ENCODE measurements around the gene LSG1.
"Not testable (repeated sequence)": the region's sequence is repeated elsewhere in the genome, so short reads cannot be mapped to it uniquely, and the experiment has no call there.

The LSG1 gene

DNA sequence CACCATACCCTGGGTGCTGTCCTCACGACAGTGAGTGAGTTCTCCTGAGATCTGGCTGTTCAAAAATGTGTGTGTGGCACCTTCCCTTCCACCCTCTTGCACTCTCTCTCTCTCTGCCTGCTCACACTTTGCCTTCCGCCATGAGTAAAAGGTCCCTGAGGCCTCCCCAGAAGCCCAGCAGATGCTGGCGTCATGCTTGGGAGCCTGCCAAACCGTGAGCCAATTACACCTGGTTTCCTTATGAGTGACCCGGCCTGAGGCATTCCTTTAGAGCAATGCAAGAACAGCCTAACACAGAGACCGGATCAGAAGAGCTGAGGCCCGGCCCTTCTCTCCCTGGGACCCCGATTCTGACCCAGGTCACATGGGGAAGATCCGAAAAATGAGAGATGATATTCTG lies 54.2 kb downstream of the LSG1 start:
- DNase-seq (ENCODE audit: low read depth in 2 of 2) = no peak

DNA sequence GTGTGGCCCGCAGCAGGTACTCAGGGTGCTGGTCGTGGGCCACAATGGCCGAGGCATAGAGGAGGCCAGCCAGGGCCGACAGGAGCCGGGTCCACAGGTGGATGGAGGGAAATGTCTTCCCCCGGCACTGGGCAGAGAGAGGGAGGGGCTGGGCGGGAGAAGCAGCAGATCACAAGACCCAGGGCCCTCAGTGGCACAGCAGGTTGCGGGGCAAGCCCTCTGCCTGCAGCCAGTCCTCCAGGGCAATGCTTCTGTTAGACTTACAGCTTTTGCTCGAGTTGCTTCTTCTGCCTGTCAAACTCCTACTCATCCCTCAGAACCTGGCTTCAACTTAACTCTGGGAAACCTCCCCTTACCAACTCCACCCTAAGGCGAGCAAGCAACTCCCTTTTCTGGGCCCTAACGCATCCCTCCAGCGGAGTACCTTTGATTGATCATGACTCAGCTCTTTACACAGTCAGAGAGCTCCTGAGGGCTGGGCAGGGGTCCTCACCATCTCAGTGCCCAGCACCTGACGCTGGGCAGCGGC lies 54.8 kb downstream of the LSG1 start:
- no peak for DNase-seq (ENCODE audit: low read depth in 2 of 2)

DNA sequence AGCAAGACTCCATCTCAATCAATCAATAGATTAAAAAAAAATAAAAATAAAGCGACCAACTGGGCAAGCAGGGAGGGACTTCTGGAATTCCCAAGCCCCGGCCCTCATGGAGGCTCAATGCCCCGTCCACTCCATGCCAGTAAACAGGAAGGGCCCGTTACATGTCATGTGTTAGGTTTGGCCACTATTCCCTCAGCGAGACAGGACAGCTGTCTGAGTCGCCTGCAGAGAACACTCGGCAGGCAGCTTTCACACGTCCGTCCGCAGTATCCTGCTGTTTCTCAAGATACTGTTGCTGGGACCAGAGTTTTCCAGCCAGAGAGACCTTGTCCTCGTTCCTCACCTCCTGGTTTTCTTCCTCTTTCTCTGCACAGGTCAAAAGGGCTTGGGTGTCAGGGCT lies 56.8 kb downstream of the LSG1 start:
- DNase-seq (ENCODE audit: low read depth in 2 of 2) = no peak

GRCh38 chr3:194612221-194612620 lies 59.8 kb downstream of the LSG1 start:
- no peak for DNase-seq (ENCODE audit: low read depth in 2 of 2)

DNA sequence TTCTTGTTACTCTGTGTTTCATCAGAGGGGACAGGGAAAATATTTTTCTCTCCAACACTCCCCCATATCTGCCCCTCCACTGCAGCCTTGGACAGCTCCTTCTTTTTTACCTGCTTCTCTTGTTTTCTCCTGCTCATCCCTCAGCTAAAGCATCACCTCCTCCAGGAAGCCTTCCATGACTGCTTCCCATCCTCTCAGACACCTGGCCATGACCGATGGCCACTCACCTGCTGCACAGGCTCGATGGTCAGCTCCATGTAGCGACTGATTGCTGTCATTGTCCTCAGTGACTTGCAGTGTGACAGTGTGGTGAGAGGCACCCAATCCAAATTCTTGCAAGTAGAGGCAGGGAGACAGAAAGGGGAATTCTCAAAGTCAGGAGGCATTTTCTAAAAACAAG lies 61.3 kb downstream of the LSG1 start:
- DNase-seq (ENCODE audit: low read depth in 2 of 2) = no peak

GRCh38 chr3:194609601-194610000 lies 62.4 kb downstream of the LSG1 start:
- no peak for DNase-seq (ENCODE audit: low read depth in 2 of 2)

DNA sequence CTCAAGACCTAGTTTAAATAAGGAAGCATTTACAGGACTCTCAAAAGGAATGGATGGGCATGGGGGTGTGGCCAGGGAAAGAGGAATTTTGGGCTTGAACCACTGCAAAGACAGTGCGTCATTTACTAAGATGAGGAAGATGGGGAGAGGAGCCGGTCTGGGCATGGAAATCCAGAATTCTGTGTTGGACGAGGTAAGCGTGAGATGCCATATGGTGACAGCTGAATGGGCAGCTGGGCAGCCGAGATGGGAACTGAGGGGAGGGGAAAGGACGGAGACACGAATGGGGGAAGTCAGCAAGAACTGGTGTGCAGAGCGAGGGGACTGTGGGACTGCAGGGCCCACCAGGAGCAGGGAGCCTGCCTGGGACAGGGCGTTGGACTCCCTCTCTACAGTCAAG lies 63.0 kb downstream of the LSG1 start:
- no peak for DNase-seq (ENCODE audit: low read depth in 2 of 2)

GRCh38 chr3:194607592-194608389 lies 64.2 kb downstream of the LSG1 start:
- DNase-seq (ENCODE audit: low read depth in 2 of 2) = no peak

- DNase-seq (ENCODE audit: low read depth in 2 of 2) = no peak
Observed at GRCh38 chr3:194606941-194607340, 65.0 kb downstream of the LSG1 start.

DNA sequence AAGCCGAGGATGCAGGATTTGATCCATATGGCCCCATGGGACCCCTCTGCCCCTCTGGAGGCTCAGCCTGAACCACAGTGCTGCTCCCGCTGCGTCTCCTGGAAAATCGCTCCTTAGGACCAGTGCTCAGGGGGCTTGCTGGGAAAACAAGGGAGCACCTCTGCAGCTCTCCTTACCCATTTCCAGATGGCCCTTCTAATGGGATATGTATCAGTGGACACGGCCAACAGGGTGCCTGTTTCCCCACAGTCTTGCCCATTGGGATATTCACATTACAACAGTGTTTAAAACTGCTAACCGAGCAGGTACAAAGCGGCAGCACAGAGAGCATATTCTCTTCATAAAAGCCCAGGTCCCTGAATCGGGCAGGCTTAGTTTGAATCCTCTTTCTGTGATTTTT lies 65.8 kb downstream of the LSG1 start:
- no peak for DNase-seq (ENCODE audit: low read depth in 2 of 2)

- DNase-seq (ENCODE audit: low read depth in 2 of 2) = not testable (repeated sequence)
Observed at GRCh38 chr3:194605314-194605713, 66.7 kb downstream of the LSG1 start.

DNA sequence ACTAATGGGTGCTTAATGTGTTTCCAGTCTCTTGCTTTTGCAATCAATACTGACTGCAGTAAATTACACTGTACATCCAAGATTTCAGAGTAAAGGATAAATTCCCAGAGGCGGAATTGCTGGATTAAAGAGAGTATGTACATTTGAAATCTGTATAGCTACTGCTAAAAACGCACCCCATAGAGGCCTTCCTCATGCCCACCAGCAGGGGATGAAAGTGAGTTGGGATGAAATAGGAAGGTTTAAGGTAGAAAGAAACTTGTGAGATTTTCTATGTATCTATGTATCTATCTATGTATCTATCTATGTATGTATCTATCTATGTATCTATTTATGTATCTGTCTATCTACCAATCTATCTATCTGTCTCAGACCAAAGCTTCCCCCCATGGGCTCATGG lies 67.2 kb downstream of the LSG1 start:
- DNase-seq (ENCODE audit: low read depth in 2 of 2) = no peak

DNA sequence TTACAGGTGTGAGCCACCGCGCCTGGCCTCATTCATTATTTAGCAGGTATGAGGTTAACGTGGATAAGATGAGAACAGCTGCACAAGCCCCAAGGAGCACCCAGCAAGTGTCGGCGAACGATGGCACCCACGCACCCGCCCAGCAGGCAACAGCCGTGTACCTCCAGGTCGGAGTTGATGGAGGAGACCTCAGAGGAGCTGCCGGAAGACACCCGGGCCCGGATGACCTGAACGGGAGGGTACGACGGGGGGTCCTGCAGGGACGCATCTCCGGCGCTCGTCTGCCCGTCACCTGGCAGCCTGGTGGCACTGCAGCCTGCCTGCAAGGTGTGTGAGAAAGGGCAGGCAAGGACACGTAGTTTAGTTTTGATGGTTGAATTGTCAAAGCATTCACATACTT lies 67.9 kb downstream of the LSG1 start:
- DNase-seq (ENCODE audit: low read depth in 2 of 2) = no peak

GRCh38 chr3:194602669-194603171 lies 69.3 kb downstream of the LSG1 start:
- DNase-seq (ENCODE audit: low read depth in 2 of 2) = no peak

DNA sequence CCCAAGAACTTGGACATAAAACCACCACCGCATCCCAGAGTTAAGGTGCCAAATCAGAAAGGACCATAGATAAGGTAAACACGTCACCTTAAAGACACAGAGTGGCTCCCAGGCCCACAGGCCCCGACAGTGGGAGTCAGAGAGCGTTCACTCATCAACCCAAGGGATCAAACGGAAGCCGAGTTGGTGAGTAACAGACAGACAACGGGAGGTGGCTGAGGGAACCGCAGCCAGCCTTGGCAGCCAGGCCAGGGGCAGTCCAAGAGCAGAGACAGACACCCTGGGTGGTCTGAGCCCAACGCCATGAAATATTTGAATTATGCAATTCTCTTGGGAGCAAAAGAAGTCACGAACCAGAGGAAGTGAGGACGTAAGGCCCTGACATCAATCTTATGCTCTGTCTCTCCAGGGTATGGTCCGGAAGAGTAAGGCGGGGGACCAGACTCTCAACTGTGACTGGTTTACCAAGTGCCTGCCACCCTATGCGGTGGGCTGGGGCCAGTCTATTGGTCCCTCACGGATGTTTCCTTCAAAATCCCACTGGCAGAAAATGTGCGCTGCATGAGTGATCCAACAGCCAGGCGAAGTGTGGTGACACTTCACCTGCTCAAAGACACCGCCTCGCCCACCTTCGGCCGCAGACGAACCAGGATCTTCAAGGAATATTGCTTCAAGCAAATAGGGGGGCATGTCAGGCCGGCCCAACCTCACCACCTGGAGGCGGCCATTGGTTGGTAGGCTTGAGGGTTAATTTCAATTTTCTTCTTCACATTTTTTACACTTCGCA lies 73.0 kb downstream of the LSG1 start:
- DNase-seq (ENCODE audit: low read depth in 2 of 2) = no peak

DNA sequence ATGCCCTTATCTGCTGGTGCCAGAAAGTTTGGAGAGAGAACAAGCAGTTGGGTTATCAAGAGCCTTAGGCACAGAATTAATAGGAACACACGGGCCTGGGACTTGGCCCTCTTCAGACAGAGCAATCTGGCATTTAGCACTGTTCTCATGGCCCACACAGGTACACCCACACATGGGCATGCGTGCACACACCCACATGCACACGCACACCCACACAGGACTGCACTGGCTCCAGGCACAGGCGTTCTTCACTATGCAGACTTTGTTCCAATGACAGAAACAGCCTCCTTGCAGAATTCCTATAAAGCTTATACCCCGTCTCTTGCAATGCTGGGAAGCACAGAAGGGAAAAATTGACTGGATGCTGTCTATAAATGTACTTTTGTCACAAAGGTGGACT lies 75.1 kb downstream of the LSG1 start:
- DNase-seq (ENCODE audit: low read depth in 2 of 2) = no peak

DNA sequence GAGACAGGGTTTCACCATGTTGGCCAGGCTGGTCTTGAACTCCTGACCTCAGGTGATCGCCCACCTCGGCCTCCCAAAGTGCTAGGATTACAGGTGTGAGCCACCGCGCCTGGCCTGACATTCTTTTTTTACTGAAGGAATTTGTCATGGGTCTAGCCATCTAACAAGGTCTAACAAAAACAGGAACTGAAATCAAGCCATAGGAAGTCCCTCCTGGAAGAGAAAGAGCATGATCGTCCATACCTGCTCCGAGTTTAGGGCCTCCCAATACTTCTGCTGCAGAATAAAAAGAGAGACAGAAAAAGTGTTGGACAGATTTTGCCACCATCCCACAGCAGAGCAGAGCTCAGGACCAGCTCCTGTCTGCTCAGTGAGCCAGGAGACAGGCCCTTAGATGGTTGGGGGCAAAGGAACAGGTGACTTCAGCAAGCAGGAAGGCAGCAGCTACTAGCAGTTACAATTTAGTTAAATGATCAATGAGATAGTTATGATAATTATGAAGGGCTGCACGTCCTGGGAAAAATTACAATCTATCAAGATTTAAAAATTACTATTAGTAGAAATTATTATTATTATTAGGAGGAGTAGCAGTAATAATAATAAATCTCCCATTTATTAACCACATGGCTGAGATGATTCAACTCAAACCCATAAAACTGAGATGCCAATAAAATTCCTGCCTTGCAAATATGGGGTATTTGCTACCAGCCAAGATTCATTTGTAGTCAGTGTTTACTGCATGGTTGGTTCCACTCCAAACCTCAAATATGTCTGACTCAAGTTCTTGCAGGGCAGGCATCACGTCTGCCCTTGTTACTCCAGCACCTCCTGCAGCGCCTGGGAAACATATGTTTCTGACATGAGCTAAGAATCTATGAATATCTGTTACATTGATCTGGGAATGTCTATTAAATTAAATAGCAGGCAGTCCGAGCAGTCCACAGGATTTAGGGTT lies 78.9 kb downstream of the LSG1 start:
- no peak for DNase-seq (ENCODE audit: low read depth in 2 of 2)
